NT2/D1 (cell line): ENCODE results near the gene LPIN1.

Experiments used
- DNase-seq: peaks from one replicate; pipeline ENCODE4 v3.0.0-alpha.2; 2011; ENCODE audit warnings: low read depth, low spot score
- H3K27me3 ChIP-seq: 2 replicates; pipeline ENCODE4 v1.6.0; 2011; ENCODE audit warnings: mild to moderate bottlenecking; ENCODE audit not compliant: insufficient read length, insufficient read depth
- H3K36me3 ChIP-seq: 2 replicates; pipeline ENCODE4 v1.6.1; 2011; ENCODE audit warnings: mild to moderate bottlenecking, low read length, mixed read lengths; ENCODE audit not compliant: insufficient read depth, insufficient read length
- H3K4me1 ChIP-seq: 2 replicates; pipeline ENCODE4 v1.5.1; 2011; ENCODE audit not compliant: insufficient read depth, insufficient read length
- H3K4me3 ChIP-seq: 2 replicates; pipeline ENCODE4 v1.5.1; 2011; ENCODE audit warnings: low read depth; ENCODE audit not compliant: insufficient read length
- H3K9ac ChIP-seq: 2 replicates; pipeline ENCODE4 v1.6.0; 2011; ENCODE audit warnings: low read depth; ENCODE audit not compliant: insufficient read length
- H3K9me3 ChIP-seq: 2 replicates; pipeline ENCODE4 v1.5.1; 2011; ENCODE audit warnings: mild to moderate bottlenecking, low read length; ENCODE audit not compliant: insufficient read depth
- SUZ12 ChIP-seq: IDR thresholded peaks from 2 replicates; pipeline ENCODE4 v1.6.1; 2011; ENCODE audit not compliant: insufficient read length, insufficient read depth; ENCODE audit errors: extremely low read depth
- YY1 ChIP-seq: IDR thresholded peaks from 2 replicates; pipeline ENCODE4 v1.6.1; 2011; ENCODE audit not compliant: insufficient read length, insufficient read depth
- ZNF274 ChIP-seq: IDR thresholded peaks from 2 replicates; pipeline ENCODE4 v1.6.1; 2011; ENCODE audit warnings: mild to moderate bottlenecking, low read depth, low read length

LPIN1 gene

DNA sequence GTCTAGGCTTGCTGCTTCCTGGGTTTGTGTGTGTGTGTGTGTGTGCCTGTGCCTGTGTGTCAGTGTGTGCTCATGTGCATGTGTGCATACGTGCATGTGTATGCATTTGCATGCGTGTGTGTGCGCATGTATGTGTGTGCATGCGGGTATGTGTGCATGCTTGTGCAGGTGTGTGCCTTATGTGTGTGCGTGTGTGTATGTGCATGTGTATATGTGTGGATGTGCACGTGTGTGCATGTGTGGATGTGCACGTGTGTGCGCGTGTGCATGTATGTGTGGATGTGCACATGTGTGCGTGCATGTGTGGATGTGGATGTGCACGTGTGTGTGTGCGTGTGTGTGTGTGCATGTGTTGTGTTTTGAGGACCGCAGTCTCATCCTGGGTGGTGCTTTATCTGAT is 42.8 kb downstream of the LPIN1 start:
- H3K36me3 ChIP-seq, result peaks cover 52% of the 10 kb centered on the region
- TF ChIP-seq SUZ12 (no peak), ZNF274 (no peak), YY1 (no peak)
- H3K27me3 ChIP-seq, result no peaks in the 10 kb centered on the region
- no peak for DNase-seq
- H3K9me3 ChIP-seq, result peaks cover 8% of the 10 kb centered on the region; the same call in 1 of the 2 replicates
- no peaks in the 10 kb centered on the region for H3K4me1 ChIP-seq
- no peak overlapping the region for H3K4me3 ChIP-seq
- H3K9ac ChIP-seq, result no peak overlapping the region

DNA sequence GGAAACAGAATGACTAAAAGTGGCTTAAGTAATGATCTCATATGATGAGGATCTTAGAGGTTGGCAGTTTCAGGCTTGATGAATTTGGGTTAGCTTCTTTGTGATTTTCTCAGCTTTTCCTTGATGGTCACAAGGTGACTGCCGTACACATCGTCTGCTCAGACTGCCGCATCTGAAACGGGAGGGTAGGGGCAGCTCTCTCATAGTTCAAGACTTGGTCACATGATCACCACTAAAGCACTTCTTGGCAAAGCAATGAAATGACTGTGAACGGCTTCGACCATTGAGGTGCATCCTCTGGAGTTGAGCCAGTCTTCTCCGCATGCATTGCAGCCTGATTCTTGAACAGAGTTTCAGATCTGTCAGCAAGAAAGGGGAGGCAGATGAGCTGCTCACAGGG is 43.8 kb downstream of the LPIN1 start:
- peaks cover 51% of the 10 kb centered on the region for H3K36me3 ChIP-seq
- TF ChIP-seq SUZ12 (no peak), YY1 (no peak), ZNF274 (no peak)
- peaks cover 8% of the 10 kb centered on the region; the same call in 1 of the 2 replicates for H3K9me3 ChIP-seq
- no peaks in the 10 kb centered on the region for H3K4me1 ChIP-seq
- no peak for DNase-seq
- H3K9ac ChIP-seq, result no peak overlapping the region
- H3K4me3 ChIP-seq, result no peak overlapping the region
- H3K27me3 ChIP-seq, result no peaks in the 10 kb centered on the region

DNA sequence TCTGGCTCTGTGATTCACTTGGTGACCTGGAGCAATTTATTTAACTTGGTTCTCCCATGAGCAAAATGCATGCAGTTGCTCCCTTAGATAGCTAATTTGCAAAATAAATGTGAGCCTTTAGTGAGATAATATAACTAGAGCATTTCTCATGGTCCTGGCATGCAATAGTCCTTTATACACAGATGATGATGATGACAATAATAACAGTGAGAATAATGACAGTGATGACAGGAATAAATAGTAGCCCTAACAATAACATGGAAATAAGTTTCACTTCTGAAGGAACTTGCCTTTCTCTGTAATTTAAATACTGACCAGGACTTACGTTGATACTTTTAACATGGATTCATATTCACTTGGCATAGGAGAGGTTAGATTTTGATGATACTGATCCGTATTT is 49.2 kb downstream of the LPIN1 start:
- DNase-seq, result no peak
- Histone ChIP-seq H3K27me3 (no peaks in the 10 kb centered on the region), H3K9ac (no peak overlapping the region), H3K4me1 (no peaks in the 10 kb centered on the region), H3K9me3 (peaks cover 8% of the 10 kb centered on the region; the same call in 1 of the 2 replicates), H3K4me3 (no peak overlapping the region), H3K36me3 (peaks cover 52% of the 10 kb centered on the region)
- TF ChIP-seq ZNF274, result no peak
- TF ChIP-seq SUZ12, result no peak

- H3K4me1 ChIP-seq, result no peaks in the 10 kb centered on the region
- H3K9me3 ChIP-seq, result 0 out of 2 replicates have a peak, but pooled peaks cover under 1% of the 10 kb centered on the region
- no peaks in the 10 kb centered on the region for H3K27me3 ChIP-seq
- no peak overlapping the region for H3K9ac ChIP-seq
- TF ChIP-seq YY1 (no peak), ZNF274 (no peak), SUZ12 (no peak)
- peaks cover 50% of the 10 kb centered on the region for H3K36me3 ChIP-seq
- H3K4me3 ChIP-seq, result no peak overlapping the region
- no peak for DNase-seq
Observed at GRCh38 chr2:11796190-11797171, 50.0 kb downstream of the LPIN1 start.

- DNase-seq, result no peak
- H3K4me3 ChIP-seq, result no peak overlapping the region
- no peak for TF ChIP-seq YY1
- TF ChIP-seq SUZ12, result no peak
- TF ChIP-seq ZNF274, result no peak
- H3K27me3 ChIP-seq, result no peaks in the 10 kb centered on the region
- no peak overlapping the region for H3K9ac ChIP-seq
- peaks cover 40% of the 10 kb centered on the region for H3K36me3 ChIP-seq
- H3K4me1 ChIP-seq, result no peaks in the 10 kb centered on the region
- H3K9me3 ChIP-seq, result no peaks in the 10 kb centered on the region
Observed at GRCh38 chr2:11797846-11798245, 51.4 kb downstream of the LPIN1 start.

DNA sequence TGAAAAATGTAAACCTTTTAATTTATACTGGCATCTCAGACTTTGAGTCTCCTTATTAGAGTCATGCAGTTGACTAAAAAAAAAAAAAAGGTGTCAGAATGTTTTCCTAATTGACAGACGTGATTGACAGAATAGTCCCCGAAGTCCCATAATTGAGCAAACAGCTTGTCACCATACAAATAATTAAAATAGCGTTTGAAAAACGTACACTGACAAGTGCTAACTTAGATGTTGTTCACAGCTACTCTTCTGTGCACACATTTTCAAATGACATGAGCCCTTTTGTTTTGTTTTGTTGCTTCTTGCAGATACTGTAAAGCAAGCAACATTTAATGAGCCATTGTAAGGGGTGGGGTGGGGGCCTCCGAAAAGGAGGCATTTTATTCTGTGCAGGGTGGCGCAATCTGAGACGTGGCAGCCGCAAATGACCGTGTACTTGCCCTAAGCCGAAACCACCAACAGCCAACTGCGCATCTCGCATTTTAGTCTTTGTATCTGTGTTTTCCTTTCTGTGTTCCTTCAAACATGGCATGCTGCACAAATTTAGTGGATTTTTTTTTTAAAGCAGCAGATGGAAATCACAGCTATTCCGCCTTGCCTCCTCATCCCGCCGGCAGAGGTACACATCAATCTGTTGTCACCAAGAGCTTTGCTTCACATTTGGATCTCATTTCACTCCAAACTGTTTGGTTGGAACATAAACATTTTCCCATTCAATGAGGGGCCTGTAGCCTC is 52.4 kb downstream of the LPIN1 start:
- TF ChIP-seq ZNF274, result no peak
- no peak for TF ChIP-seq YY1
- TF ChIP-seq SUZ12, result no peak
- Histone ChIP-seq H3K36me3 (peaks cover 40% of the 10 kb centered on the region), H3K4me3 (no peak overlapping the region)

DNA sequence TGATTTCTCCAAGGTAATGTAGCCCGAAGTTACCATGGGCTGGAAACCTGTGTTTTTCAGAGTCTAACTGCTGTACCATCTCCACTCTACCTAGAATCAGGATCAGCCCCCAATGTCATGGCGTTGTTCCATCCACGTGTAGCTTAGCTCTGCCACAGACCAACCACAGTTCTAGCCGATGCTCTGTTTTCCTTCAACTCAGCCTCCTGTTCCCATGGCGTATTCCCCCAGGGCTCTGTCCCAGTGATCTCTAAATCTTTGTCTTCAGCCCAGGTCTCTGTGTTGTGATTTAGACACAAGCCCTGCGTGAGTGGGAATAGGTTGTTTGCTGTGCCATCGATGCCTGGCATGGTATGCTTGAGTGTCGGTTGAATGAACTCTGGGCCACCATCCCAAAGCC is 53.4 kb downstream of the LPIN1 start:
- H3K4me1 ChIP-seq, result no peaks in the 10 kb centered on the region
- H3K9ac ChIP-seq, result no peak overlapping the region
- no peak for TF ChIP-seq YY1
- no peak for TF ChIP-seq ZNF274
- no peak for TF ChIP-seq SUZ12
- H3K9me3 ChIP-seq, result no peaks in the 10 kb centered on the region
- DNase-seq, result no peak
- peaks cover 49% of the 10 kb centered on the region for H3K36me3 ChIP-seq
- H3K4me3 ChIP-seq, result no peak overlapping the region
- H3K27me3 ChIP-seq, result no peaks in the 10 kb centered on the region

More for the DNA sequence above, 52.4 kb downstream of the LPIN1 start:
- Histone ChIP-seq H3K9me3 (no peaks in the 10 kb centered on the region), H3K27me3 (no peaks in the 10 kb centered on the region), H3K4me1 (no peaks in the 10 kb centered on the region), H3K9ac (no peak overlapping the region)
- no peak for DNase-seq
